SKM-1 (cell line): ENCODE measurements around the gene ABCD4.

Source experiments
- DNase-seq: peaks from one replicate; lab custom pipeline; 2025; ENCODE audit not compliant: unreplicated experiment; lab: John Stamatoyannopoulos, UW

The ABCD4 gene

DNA sequence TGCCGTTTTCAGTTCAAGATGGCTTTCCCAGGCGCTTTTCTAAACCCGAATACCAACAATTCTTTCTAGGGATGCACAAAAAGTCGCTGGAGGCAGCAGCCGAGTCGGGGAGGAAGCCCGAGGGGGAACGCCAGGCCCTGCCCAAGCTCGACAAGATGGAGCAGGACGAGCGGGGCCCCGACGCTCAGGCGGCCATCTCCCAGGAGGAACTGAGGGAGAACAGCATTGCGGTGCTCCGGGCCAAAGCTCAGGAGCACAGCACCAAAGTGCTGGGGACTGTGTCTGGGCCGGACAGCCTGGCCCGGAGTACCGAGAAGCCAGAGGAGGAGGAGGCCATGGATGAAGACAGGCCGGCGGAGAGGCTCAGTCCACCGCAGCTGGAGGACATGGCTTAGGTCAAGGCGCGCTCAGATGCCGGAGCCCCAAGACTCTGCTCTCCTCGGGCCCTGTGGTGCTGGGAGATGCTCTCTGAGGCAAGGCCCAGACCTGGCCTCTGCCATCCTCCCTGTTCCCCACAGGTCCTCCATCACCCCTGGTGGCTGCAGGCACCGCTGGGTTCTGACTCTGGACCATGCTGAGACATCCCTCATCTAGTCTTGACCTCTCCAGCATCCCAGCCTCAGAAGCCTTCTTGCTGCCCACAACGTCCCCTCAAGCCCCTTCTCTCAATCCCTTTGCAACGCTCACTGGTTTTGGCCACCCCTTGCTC lies 42.1 kb downstream of the ABCD4 start:
- no peak for DNase-seq

- no peak for DNase-seq
These were observed 43.2 kb downstream of the ABCD4 start for GRCh38 chr14:74259513-74259912.

GRCh38 chr14:74258764-74259035 lies 44.0 kb downstream of the ABCD4 start:
- DNase-seq: no peak

DNA sequence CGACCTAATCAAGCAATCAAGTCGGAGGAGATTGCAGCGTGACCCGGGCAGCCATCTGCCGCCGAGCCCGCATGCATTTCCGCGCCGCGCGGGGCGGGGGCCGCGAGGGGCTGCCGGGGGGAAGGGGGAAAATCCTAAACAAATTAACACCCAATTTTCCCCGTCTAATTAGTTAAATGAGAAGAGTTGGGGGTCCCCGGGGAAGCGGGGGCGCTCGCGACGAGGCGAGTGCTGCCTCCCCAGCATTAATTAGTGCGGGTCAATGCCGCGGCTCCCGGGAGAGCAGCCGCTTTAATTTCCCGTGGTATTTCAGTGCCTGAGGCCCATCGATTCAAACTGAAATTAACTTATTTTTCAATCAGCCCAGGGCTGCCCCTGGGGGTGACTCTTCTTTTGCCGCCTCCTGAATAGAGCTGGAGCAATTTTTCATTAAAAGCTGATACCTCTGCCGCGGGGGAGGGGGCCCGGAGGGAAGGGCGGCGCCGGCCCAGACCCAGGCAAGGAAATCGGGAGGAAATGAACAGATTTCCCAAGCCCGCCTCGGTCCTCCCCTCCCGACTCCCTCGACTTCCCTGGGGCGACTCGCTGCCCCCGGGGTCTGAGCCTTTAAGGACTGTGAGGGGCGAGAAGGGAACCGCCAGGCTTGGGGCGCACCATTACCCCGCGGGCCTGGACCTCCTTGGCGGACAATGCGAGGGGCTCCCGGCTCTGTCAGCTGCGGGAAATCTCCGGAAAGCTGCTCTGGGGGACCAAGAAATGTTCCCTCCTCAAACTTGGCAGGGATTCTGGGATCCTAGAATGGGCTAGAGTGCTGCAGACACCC lies 44.6 kb downstream of the ABCD4 start:
- DNase-seq: no peak

DNA sequence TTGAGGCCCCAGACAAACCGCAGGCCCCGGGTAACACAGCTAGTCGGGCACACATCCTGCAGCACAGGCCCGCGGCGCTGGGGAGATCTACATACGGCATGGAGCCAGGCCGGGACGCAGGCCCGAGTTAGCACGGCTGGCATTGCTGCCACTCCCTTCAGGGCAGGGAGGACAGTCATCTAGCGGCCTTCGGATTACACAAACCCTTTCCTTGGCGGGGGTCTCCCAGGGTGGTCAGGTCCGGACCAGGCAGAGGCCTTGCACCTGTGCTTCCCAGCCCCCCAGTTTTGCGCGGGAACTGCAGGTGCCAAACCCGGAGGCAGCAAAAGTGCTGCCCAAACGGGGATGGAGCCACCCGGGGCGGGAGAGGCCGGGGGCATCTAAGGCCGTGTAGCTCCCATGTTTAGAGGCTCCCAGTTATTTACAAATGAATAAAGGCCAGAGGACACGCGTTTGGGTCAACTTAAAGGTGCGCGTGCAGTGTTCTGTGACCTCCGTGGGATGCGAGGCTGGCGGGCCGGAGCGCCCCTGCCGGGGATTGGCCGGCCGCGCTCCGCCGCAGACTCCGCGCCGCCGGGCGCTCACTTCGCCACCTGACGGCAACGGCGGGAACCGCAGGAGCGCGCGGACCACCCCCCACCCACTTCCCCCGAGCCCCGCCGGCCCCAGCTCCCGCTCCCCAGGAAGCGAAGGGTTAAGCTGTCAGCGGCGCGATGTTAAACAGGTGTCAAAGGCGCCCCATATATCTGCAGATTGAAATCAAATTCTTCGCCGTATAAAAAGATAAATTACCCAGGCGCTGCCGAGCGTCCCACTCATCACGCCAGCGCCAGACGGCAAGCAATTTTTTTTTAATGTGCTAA lies 45.4 kb downstream of the ABCD4 start:
- no peak for DNase-seq

DNA sequence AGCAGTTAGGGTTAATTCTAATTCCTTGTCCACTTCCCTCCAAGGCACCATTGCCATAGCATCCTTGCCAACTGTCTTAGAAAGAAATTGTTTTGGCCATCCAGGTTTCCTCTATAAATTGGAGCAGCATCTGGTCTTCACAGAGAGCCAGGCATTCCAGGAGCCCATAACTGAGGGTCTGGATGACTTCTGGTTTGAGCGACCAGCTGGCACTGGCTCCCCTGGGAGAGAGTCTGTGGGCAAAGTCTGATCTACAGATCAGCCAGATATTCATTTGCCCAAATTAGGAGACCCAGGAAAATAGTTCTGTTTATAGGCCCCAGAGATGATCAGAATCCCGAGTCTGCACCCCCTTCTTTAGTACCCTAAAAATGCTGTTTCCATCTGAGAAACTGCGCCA lies 47.5 kb downstream of the ABCD4 start:
- no peak for DNase-seq

- no peak for DNase-seq
These were observed 53.0 kb downstream of the ABCD4 start for GRCh38 chr14:74249433-74250375.

DNA sequence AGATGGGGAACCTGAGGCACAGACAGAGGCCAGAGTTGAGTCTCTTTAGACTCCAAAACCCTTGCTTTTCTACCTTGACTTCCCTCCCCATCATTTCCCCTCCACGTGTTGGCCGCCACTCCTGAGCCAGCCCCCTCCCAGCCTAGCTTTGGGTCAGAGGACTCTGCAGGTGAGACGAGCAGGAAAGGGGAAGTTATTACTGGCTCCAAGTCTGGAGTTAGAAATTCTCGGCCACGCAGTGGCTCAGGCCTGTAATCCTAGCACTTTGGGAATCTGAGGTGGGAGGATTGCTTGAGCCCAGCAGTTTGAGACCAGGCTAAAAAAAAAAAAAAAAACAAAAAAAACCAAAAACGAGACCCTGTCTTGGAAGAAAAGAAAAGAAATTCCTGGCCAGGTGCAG lies 54.7 kb downstream of the ABCD4 start:
- no peak for DNase-seq

GRCh38 chr14:74246542-74246941 lies 56.2 kb downstream of the ABCD4 start:
- DNase-seq: no peak

GRCh38 chr14:74245292-74245691 lies 57.4 kb downstream of the ABCD4 start:
- no peak for DNase-seq

DNA sequence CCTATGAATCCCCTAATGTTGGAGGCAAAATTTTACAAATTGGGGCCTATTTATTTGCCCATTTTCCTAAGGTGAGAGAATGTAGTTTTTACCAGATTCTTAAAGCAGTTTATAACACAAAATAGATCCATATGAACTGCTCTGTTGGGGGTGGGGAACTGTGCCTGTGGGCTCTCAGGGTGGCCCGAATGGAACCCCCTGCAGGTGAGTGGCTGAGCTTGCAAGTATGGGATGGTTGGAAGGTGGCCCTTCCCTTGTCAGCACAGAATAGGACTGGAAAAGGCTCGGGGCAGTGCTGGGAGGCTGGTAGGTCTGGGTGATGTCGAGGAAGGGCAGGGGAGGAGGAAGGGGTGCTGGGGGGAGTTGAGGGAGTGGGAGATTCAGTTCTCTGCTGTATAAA lies 58.6 kb downstream of the ABCD4 start:
- no peak for DNase-seq

DNA sequence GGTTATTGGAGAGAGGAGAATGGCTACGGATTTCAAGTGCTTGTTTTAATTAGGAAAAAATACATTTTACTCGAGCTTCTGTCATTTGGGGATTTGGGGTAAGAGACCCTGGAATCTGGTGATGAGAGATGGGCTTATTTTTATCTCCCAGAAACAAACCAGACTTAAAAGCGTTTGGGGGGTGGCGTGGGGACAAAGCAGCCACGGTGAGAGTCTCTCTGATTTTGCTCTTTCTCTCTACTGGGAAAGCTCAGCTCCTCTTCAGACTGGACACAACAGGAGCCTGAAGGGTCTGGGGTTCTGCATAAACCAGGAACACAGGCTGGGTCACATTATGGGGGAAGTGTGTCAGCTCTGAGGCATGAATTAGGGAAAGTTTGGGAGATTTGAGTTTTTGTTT lies 59.7 kb downstream of the ABCD4 start:
- no peak for DNase-seq

- DNase-seq: no peak
These were observed 60.0 kb downstream of the ABCD4 start for GRCh38 chr14:74242780-74243042.

- no peak for DNase-seq
These were observed 60.5 kb downstream of the ABCD4 start for GRCh38 chr14:74242021-74242779.

DNA sequence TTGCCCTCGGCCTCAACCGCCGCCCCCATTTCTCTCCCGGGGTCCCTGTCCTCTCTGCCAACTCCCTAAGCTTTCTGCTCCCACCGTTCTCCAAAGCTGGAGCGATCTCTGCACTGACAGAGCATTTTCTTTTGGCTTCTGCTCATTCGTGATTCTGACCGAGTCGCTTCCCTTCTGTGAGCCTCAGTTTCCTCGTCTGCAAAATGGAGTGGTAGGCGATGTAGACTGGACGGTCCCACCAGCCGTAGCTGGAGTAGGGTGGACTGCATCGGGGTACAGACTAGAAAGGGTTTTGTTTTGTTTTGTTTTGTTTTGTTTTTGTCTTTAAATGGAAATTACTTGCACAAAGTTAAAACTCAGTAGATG lies 61.1 kb downstream of the ABCD4 start:
- no peak for DNase-seq

DNA sequence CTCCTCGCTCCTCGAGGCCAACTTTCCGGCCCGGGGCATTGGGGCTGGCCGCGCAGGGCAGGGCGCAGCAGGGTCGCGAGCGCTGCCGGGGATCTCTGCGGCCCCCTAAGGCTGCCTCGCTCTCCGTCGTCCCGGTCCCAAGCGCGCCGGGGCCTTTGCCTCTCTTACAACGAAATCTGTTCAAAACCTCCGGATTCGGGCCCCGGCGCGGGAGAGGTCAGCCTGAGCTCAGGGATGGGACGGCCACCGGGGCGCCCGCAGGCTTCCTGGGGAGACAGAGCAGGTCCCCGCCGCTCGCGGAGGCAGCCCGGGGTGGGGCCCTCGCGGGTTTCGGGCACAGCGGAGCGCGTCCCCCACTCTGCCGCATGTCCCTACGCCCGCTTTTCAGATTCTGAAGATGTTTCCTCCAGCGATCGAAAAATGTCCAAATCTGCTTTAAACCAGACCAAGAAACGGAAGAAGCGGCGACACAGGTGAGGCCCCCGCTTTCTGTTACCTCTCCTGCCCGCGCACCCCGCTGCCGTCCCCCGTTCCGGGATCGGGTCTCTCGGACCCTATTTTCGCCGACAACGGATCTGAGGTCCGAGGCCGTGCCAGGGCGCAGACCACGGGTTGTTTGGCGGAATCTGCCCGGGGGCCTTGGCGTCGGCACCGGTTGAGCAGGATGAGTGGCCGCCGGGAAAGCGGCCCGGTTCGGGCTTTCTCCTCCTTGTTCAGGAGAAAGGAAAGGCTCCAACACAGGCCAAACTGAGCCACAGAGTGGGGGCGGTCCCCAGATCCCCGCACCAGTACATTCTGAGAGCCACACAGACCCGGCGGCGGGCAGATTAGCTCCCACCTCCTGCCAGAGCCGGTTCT lies 61.7 kb downstream of the ABCD4 start:
- no peak for DNase-seq

DNA sequence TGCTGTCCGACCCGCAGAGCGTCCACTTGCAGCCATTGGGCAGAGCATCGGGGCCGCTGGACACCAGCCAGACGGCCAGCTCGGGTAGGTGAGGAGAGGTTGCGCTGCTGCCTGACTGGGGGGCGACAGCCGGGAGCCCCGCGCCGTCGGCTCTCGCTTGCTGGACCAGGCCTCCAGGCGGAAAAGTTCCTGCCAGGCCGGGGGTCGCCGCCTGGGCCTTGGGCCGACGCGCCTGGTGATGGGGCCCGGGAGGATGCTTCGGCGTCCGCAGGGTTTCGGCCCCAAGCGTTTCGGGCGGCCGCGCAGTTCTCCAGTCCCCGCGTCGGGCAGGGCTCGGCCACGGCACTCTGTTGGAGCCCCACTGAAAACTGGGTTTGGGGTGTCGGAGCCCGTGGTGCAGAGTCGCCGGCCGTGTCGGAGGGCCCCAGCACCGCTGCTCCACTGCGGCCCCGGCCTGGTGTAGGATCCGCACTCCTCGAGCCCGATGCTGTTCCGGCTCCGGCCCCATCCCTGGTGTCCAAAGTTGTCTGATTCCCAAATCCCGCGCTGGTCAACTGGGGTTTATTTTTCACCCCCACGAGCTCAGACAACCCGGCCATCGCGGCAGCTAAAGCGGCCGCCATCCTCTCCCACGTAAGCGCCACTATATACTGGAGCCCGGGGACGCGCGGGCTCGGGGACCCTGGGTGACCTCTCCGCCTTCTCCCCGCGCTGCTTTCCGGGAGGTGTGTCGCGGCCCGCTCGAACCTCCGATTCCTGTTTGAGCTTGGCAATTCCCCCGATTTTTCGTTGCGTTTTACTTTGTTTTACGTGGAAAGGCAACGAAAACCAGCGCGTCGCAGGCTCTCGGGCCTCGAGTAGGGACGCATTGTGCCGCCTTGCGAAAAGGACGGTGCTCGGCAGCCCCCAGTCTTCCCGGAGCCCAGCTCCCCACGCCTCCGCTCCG lies 62.6 kb downstream of the ABCD4 start:
- no peak for DNase-seq
